Caco-2 (cell line): ENCODE results near the gene MICU1. TPM values are rescaled to one million over a fixed set of nuclear protein-coding genes. Genes with fewer than 3 reads are reported as not detected.

Experiments used
- BruUV-seq: library from RNA; stranded (reverse); fragments of 400-500 nt; replicated peaks from 2 replicates; lab custom pipeline; 2021; lab: Mats Ljungman, UMichigan
- CTCF ChIA-PET: fragments of 300-600 bp; sonication (Branson Sonifier 250); formaldehyde crosslinking; loops from one replicate; lab custom pipeline; 2022; ENCODE audit warnings: antibody characterized with exemption; lab: Charles Lee
- POLR2A ChIA-PET: fragments of 300-600 bp; sonication (Branson Sonifier 250); formaldehyde crosslinking; loops from one replicate; lab custom pipeline; 2022; ENCODE audit warnings: antibody characterized with exemption; lab: Charles Lee
- DNase-seq, 2 experiments: peaks; one replicate each; pipeline versions ENCODE4 v3.0.0 to v3.0.0-alpha.2; 2020 to 2022
- H3K27me3 ChIP-seq: replicated peaks from 2 replicates; pipeline ENCODE4 v1.6.0; 2011; ENCODE audit warnings: low read length; ENCODE audit not compliant: control insufficient read depth, insufficient read depth
- H3K36me3 ChIP-seq: 2 replicates; pipeline ENCODE4 v1.5.1; 2011; ENCODE audit warnings: low read length; ENCODE audit not compliant: control insufficient read depth, insufficient read depth
- H3K4me1 ChIP-seq: fragments of 250-450 bp; sonication (Bioruptor Pico); 2 replicates; pipeline ENCODE4 v1.5.1; 2020; ENCODE audit warnings: mild to moderate bottlenecking
- H3K4me3 ChIP-seq: 2 replicates; pipeline ENCODE4 v1.5.1; 2011; ENCODE audit warnings: low read depth, mild to moderate bottlenecking, control low read depth, low read length
- H3K9me3 ChIP-seq: fragments of 250-450 bp; sonication (Bioruptor Pico); 2 replicates; pipeline ENCODE4 v1.5.1; 2020; ENCODE audit warnings: mild to moderate bottlenecking, moderate library complexity
- H3K27ac Mint-ChIP-seq: one replicate; pipeline ENCODE4 v1.8.0; 2022; ENCODE audit warnings: mixed read lengths; ENCODE audit not compliant: unreplicated experiment
- H3K27me3 Mint-ChIP-seq: one replicate; pipeline ENCODE4 v1.8.0; 2022; ENCODE audit warnings: mixed read lengths; ENCODE audit not compliant: insufficient read depth, unreplicated experiment
- H3K36me3 Mint-ChIP-seq: one replicate; pipeline ENCODE4 v1.8.0; 2022; ENCODE audit warnings: mild to moderate bottlenecking, mixed read lengths; ENCODE audit not compliant: insufficient read depth, unreplicated experiment
- H3K4me1 Mint-ChIP-seq: one replicate; pipeline ENCODE4 v1.8.0; 2022; ENCODE audit warnings: low read depth, mixed read lengths; ENCODE audit not compliant: unreplicated experiment
- H3K4me3 Mint-ChIP-seq: one replicate; pipeline ENCODE4 v1.8.0; 2022; ENCODE audit warnings: mild to moderate bottlenecking, moderate library complexity, mixed read lengths; ENCODE audit not compliant: unreplicated experiment
- H3K9me3 Mint-ChIP-seq: one replicate; pipeline ENCODE4 v1.8.0; 2022; ENCODE audit warnings: mixed read lengths; ENCODE audit not compliant: unreplicated experiment
- CTCF ChIP-seq, 2 experiments: fragments of 200-600 bp in 1 of 2; IDR thresholded peaks; 1 replicate in 1 of 2; 2 replicates in 1 of 2; pipeline versions ENCODE4 v1.5.1 to v1.8.0; 2011 to 2022; ENCODE audit warnings: antibody characterized with exemption in 1 of 2, control low read depth in 1 of 2, inconsistent platforms in 1 of 2, low read depth in 1 of 2, low read length in 1 of 2, mild to moderate bottlenecking in 1 of 2, moderate library complexity in 1 of 2; ENCODE audit not compliant: insufficient read depth in 1 of 2, severe bottlenecking in 1 of 2, unreplicated experiment in 1 of 2
- intact Hi-C: fragments of 100-400 bp; cut with micrococcal nuclease; formaldehyde crosslinking; loops from one replicate; pipeline ENCODE4 v1.10.0; 2022; ENCODE audit not compliant: unreplicated experiment
- total RNA-seq: library from RNA; stranded (reverse); gene quantifications from 2 replicates; pipeline ENCODE4 v1.2.3, GENCODE V29; 2022

MICU1 gene
- total RNA-seq, 1 experiment from 2014 or later: 83.2 TPM

GRCh38 chr10:72319416-72320254, 306.2 kb downstream of the MICU1 start:
- Histone ChIP-seq H3K9me3 (no peaks in the 10 kb centered on the region), H3K27me3 (no peaks in the 10 kb centered on the region), H3K4me3 (peak overlapping the region; percentile 31), H3K4me1 (peaks cover 44% of the 10 kb centered on the region), H3K36me3 (no peaks in the 10 kb centered on the region)
- Mint-ChIP-seq H3K27ac (peak overlapping the region; percentile 99), H3K4me1 (peaks cover 49% of the 10 kb centered on the region), H3K4me3 (peak overlapping the region; percentile 60), H3K9me3 (no peaks in the 10 kb centered on the region), H3K36me3 (peaks cover 13% of the 10 kb centered on the region), H3K27me3 (no peaks in the 10 kb centered on the region)
- CTCF ChIA-PET: interaction anchor here (0.6 to 1.4 kb wide), 9 partner anchors 11 to 439 kb away, joined by 3 to 8 read pairs (median 5); no protein-coding TSS in a partner anchor
- no peak for TF ChIP-seq CTCF (IDR thresholded peaks at IDR 0.05; ENCODE audit: insufficient read depth in 1 of 2, low read depth in 1 of 2, low read length in 1 of 2, severe bottlenecking in 1 of 2, unreplicated experiment in 1 of 2)
- no TSS peak for BruUV-seq
- intact Hi-C loops: loop anchor here (1.0 kb wide), 1 partner anchor 21 kb away; no protein-coding TSS in a partner anchor
- POLR2A ChIA-PET: interaction anchor here (0.5 to 4.2 kb wide), 13 partner anchors 11 to 1841 kb away, joined by 3 to 127 read pairs (median 7); partner anchors contain the start of gene DDIT4
- peak; percentile 88 to 98 for DNase-seq

GRCh38 chr10:72318418-72319262, 307.2 kb downstream of the MICU1 start:
- DNase-seq: no peak
- H3K36me3 ChIP-seq: no peaks in the 10 kb centered on the region
- H3K27me3 Mint-ChIP-seq: no peaks in the 10 kb centered on the region
- H3K9me3 ChIP-seq: no peaks in the 10 kb centered on the region
- H3K4me1 ChIP-seq: peaks cover 44% of the 10 kb centered on the region
- H3K4me3 Mint-ChIP-seq: peak overlapping the region; percentile 60
- intact Hi-C loops: loop anchor here (1.0 kb wide), 1 partner anchor 20 kb away; no protein-coding TSS in a partner anchor
- H3K9me3 Mint-ChIP-seq: no peaks in the 10 kb centered on the region
- no peak overlapping the region for H3K4me3 ChIP-seq
- BruUV-seq: no TSS peak
- H3K4me1 Mint-ChIP-seq: peaks cover 49% of the 10 kb centered on the region
- no peaks in the 10 kb centered on the region for H3K27me3 ChIP-seq
- no peak for TF ChIP-seq CTCF (IDR thresholded peaks at IDR 0.05; ENCODE audit: insufficient read depth in 1 of 2, low read depth in 1 of 2, low read length in 1 of 2, severe bottlenecking in 1 of 2, unreplicated experiment in 1 of 2)
- ChIA-PET POLR2A (interaction anchor here (0.5 to 4.2 kb wide), 9 partner anchors 10 to 105 kb away, joined by 3 to 127 read pairs (median 5); partner anchors contain the start of gene DDIT4), CTCF (interaction anchor here (0.7 to 1.4 kb wide), 5 partner anchors 10 to 270 kb away, joined by 3 to 8 read pairs (median 5); no protein-coding TSS in a partner anchor)
- peaks cover 13% of the 10 kb centered on the region for H3K36me3 Mint-ChIP-seq
- peak overlapping the region; percentile 92 for H3K27ac Mint-ChIP-seq

Other genes starting within 250 kb of the MICU1 start
- 52.2 and 62.5 TPM in 2 replicates for gene MCU, start 66.1 kb upstream of the MICU1 start, total RNA-seq